Measurements from ENCODE around the gene SLC47A2. TPM values are rescaled to one million over a fixed set of nuclear protein-coding genes. Genes with fewer than 3 reads are reported as not detected.

The SLC47A2 gene
- total RNA-seq, 3 donors from 2014 or later = 0.15 to 0.66 TPM; not detected in 1

- Histone ChIP-seq H3K36me3 (no peaks in the 10 kb centered on the region), H3K4me1 (peaks cover 11 to 13% of the 10 kb centered on the region in 2 donors), H3K27ac (no peak overlapping the region), H3K9me3 (no peaks in the 10 kb centered on the region), H3K27me3 (no peaks in the 10 kb centered on the region), H3K4me3 (no peak overlapping the region)
- intact Hi-C loops (cut with DNase I; ENCODE audit: low total_unique reads) = loop anchor here (10.0 kb wide), 1 partner anchor 290 kb away; the partner anchor contains the start of gene B9D1
- DNase-seq (ENCODE audit: low spot score in 2 of 2) = no peak
- TF ChIP-seq POLR2A (IDR thresholded peaks at IDR 0.05) = no peak
- no peak for TF ChIP-seq CTCF (IDR thresholded peaks at IDR 0.05)
- no peak for TF ChIP-seq POLR2AphosphoS5 (IDR thresholded peaks at IDR 0.05)
Observed at GRCh38 chr17:19654342-19654886, 62.0 kb downstream of the SLC47A2 start.

- no peak for DNase-seq (ENCODE audit: low spot score in 2 of 2)
- Histone ChIP-seq H3K27me3 (no peaks in the 10 kb centered on the region), H3K4me1 (peaks cover 11 to 13% of the 10 kb centered on the region in 2 donors), H3K9me3 (no peaks in the 10 kb centered on the region), H3K27ac (peak overlapping the region; percentile 33 to 49), H3K36me3 (no peaks in the 10 kb centered on the region), H3K4me3 (peak overlapping the region in 2 of 3 donors; percentile 1 to 88)
- intact Hi-C loops (cut with DNase I; ENCODE audit: low total_unique reads) = loop anchor here (10.0 kb wide), 1 partner anchor 288 kb away; the partner anchor contains the start of gene B9D1
- no peak for TF ChIP-seq POLR2A (IDR thresholded peaks at IDR 0.05)
- TF ChIP-seq POLR2AphosphoS5 (IDR thresholded peaks at IDR 0.05) = no peak
- no peak for TF ChIP-seq CTCF (IDR thresholded peaks at IDR 0.05)
Observed at GRCh38 chr17:19652595-19652994, 63.8 kb downstream of the SLC47A2 start.

GRCh38 chr17:19651451-19652238 is 64.7 kb downstream of the SLC47A2 start:
- Histone ChIP-seq H3K4me3 (peak overlapping the region in 2 of 3 donors; percentile 1 to 88), H3K4me1 (peaks cover 11 to 18% of the 10 kb centered on the region in 2 donors), H3K27ac (peak overlapping the region; percentile 29 to 49), H3K36me3 (no peaks in the 10 kb centered on the region), H3K27me3 (no peaks in the 10 kb centered on the region), H3K9me3 (no peaks in the 10 kb centered on the region)
- intact Hi-C loops (cut with DNase I; ENCODE audit: low total_unique reads) = loop anchor here (10.0 kb wide), 1 partner anchor 287 kb away; the partner anchor contains the start of gene B9D1
- no peak for DNase-seq (ENCODE audit: low spot score in 2 of 2)
- TF ChIP-seq CTCF (IDR thresholded peaks at IDR 0.05) (no peak), POLR2AphosphoS5 (IDR thresholded peaks at IDR 0.05) (no peak), POLR2A (IDR thresholded peaks at IDR 0.05) (no peak)

GRCh38 chr17:19650826-19651225 is 65.6 kb downstream of the SLC47A2 start:
- H3K27me3 ChIP-seq = no peaks in the 10 kb centered on the region
- H3K27ac ChIP-seq = peak overlapping the region in 1 of 2 donors; percentile 49
- H3K4me1 ChIP-seq = peaks cover 11 to 18% of the 10 kb centered on the region in 2 donors
- intact Hi-C loops (cut with DNase I; ENCODE audit: low total_unique reads) = loop anchor here (10.0 kb wide), 1 partner anchor 286 kb away; the partner anchor contains the start of gene B9D1
- no peaks in the 10 kb centered on the region for H3K36me3 ChIP-seq
- peak overlapping the region in 2 of 3 donors; percentile 65 to 88 for H3K4me3 ChIP-seq
- no peak for DNase-seq (ENCODE audit: low spot score in 2 of 2)
- TF ChIP-seq POLR2AphosphoS5 (IDR thresholded peaks at IDR 0.05) (no peak), POLR2A (IDR thresholded peaks at IDR 0.05) (no peak), CTCF (IDR thresholded peaks at IDR 0.05) (no peak)
- H3K9me3 ChIP-seq = no peaks in the 10 kb centered on the region

GRCh38 chr17:19649274-19649541 is 67.2 kb downstream of the SLC47A2 start:
- peaks cover 11 to 18% of the 10 kb centered on the region in 2 donors for H3K4me1 ChIP-seq
- intact Hi-C loops (cut with DNase I; ENCODE audit: low total_unique reads) = no loop called here

More at GRCh38 chr17:19649274-19649541, 67.2 kb downstream of the SLC47A2 start:
- TF ChIP-seq CTCF (IDR thresholded peaks at IDR 0.05) (no peak), POLR2AphosphoS5 (IDR thresholded peaks at IDR 0.05) (no peak), POLR2A (IDR thresholded peaks at IDR 0.05) (no peak)
- no peaks in the 10 kb centered on the region for H3K27me3 ChIP-seq
- no peaks in the 10 kb centered on the region for H3K36me3 ChIP-seq
- no peaks in the 10 kb centered on the region for H3K9me3 ChIP-seq
- peak overlapping the region; percentile 65 to 88 (median 68) for H3K4me3 ChIP-seq
- H3K27ac ChIP-seq = peak overlapping the region; percentile 91 to 95
- no peak for DNase-seq (ENCODE audit: low spot score in 2 of 2)
